ENCODE measurements around the gene TSEN2.
A peak's percentile ranks its signal among the peaks of the same experiment; 100 is the strongest.
"Not testable (repeated sequence)": the region's sequence is repeated elsewhere in the genome, so short reads cannot be mapped to it uniquely, and the experiment has no call there.

The TSEN2 gene

GRCh38 chr3:12507591-12508281 lies 23.5 kb downstream of the TSEN2 start:
- DNase-seq: no peak

- no peak for DNase-seq
Observed at GRCh38 chr3:12508291-12508700, 24.0 kb downstream of the TSEN2 start.

- no peak for DNase-seq
Observed at GRCh38 chr3:12509466-12509865, 25.2 kb downstream of the TSEN2 start.

- no peak for DNase-seq
Observed at GRCh38 chr3:12512534-12513118, 28.3 kb downstream of the TSEN2 start.

GRCh38 chr3:12513694-12514446 lies 29.6 kb downstream of the TSEN2 start:
- DNase-seq: no peak

- DNase-seq: no peak
Observed at GRCh38 chr3:12515631-12516030, 31.4 kb downstream of the TSEN2 start.

GRCh38 chr3:12516873-12517272 lies 32.6 kb downstream of the TSEN2 start:
- no peak for DNase-seq

GRCh38 chr3:12518261-12519028 lies 34.2 kb downstream of the TSEN2 start:
- no peak for DNase-seq

- no peak for DNase-seq
Observed at GRCh38 chr3:12521010-12521409, 36.7 kb downstream of the TSEN2 start.

GRCh38 chr3:12522721-12523120 lies 38.4 kb downstream of the TSEN2 start:
- DNase-seq: no peak

GRCh38 chr3:12527757-12528143 lies 43.5 kb downstream of the TSEN2 start:
- no peak for DNase-seq

- no peak for DNase-seq
Observed at GRCh38 chr3:12532182-12532581, 47.9 kb downstream of the TSEN2 start.

- DNase-seq: no peak
Observed at GRCh38 chr3:12536423-12536822, 52.1 kb downstream of the TSEN2 start.

- no peak for DNase-seq
Observed at GRCh38 chr3:12541625-12542024, 57.3 kb downstream of the TSEN2 start.

- not testable (repeated sequence) for DNase-seq
Observed at GRCh38 chr3:12543497-12543896, 59.2 kb downstream of the TSEN2 start.

GRCh38 chr3:12544652-12545472 lies 60.6 kb downstream of the TSEN2 start:
- DNase-seq: no peak

GRCh38 chr3:12545473-12545791 lies 61.2 kb downstream of the TSEN2 start, which contains the start of gene MKRN2OS:
MKRN2OS (minus strand) TSS chr3:12545499; CDS start chr3:12545464, 35 bp downstream.
- no peak for DNase-seq

- no peak for DNase-seq
Observed at GRCh38 chr3:12549971-12550760, 65.9 kb downstream of the TSEN2 start.

- peak; percentile 63 for DNase-seq
Observed at GRCh38 chr3:12553921-12554391, 69.7 kb downstream of the TSEN2 start.

GRCh38 chr3:12556314-12556689 lies 72.0 kb downstream of the TSEN2 start:
- DNase-seq: no peak

GRCh38 chr3:12556690-12557472 lies 72.6 kb downstream of the TSEN2 start, which contains the start of gene MKRN2:
MKRN2 (plus strand) TSS chr3:12557087; CDS start chr3:12557151, 64 bp downstream.
- peak; percentile 78 for DNase-seq

All from NCI-H1092 (cell line).